ENCODE results near the gene KRT26.

KRT26 gene

DNA sequence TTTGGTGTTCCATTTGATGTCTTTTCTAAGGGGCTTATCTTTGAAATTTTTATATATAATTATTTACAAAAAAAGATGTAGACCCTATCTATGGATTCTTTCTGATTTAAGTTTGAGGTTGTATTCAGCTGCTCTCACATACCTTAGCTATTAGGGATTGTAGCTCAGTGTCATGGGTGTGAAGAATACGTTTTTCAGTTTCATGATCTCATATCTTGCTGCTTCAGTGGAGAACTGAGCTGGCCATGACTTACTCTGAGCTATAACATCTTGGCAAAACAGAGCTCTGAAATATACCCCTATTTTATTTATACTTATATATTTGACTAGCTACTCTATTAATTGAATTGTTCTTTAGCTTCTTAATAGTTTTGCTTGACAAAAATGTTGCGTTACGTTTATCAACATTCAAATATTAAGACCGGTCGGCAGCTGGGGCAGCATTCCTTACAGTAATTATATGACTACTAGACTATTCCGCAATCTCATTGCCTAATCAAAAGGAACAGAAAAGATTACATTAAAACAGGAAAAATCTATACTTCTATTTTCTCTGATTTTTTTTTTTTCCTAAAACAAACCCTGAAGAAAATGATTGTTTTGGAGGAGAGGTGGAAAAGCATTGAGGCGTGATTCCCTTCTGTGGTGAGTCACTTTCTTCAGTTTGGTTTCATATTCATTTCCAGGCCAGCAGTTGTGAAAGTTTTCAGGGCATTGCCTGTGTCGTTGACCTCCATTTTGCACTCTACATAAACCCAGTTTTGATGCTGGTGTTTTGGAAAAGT lies 44.4 kb downstream of the KRT26 start:
- no peak for DNase-seq (ENCODE audit: low read depth)

DNA sequence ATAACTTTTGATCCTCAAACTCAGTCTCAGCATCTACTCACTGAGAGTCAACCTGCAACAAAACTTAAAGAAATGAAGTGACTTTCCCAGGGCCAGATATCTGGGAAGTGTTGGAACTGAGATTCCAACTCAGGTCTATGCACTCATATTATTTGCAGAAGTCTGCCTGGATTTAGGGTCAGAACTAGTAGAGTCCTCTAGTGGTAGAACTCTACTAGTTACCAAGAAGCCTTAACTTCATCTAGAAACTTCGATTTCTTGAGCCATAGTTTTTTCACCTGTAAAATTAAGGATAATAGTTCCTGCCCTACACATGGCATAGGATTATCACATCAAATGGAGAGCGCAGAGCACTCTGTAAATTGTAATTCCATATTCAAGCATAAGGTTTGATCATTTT lies 45.1 kb downstream of the KRT26 start:
- DNase-seq (ENCODE audit: low read depth): no peak

DNA sequence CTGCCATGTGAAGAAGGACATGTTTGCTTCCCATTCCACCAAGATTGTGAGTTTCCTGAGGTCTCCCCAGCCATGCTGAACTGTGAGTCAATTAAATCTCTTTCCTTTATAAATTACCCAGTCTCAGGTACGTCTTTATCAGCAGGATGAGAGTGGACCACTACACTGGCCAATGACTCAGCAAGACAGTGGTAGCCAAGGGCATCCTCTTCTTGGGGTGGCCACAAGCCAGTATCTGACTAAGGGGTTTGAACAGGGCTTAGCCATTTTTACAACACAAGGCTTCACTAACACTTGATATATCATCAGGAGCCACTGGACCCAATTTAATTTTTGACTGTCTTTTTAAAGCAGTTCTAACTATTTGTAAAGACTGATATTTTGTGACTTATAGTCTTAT lies 47.3 kb downstream of the KRT26 start:
- DNase-seq (ENCODE audit: low read depth): no peak

DNA sequence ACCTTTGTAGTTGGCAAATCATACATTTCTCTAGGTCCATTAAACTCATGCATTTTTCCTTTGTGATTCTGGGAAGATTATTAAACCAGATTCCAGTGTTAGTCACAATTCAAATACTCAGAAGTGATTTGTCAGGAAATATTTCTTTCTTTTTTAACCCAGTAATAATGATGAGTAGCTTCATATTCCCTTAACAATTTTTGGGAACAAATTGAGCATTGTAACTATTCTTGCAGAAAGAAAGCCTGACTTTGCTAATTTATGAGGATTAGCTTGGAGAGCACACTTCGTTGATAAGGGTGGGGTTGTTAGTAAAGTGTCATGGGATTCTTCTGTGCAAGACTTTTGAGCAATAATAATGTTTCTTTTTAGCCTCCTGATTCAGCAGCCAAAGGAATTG lies 49.8 kb downstream of the KRT26 start:
- no peak for DNase-seq (ENCODE audit: low read depth)

DNA sequence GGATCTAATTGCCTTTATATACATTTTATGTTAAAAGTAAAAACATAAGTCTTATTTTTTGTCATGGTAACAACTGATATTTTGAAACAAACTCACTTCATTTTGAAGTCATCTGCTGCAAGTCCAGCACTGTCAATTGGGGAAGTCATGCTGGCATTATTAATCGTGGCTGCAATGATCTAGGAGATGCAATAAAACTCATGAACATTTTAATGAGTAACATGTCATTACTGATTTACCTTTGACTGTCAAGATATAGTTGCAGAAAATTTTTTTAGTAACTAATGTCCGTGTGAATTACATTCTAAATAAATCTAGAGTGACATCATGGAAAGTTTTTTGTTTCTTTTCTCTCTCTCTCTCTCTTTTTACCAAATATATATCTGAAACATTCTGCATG lies 51.1 kb downstream of the KRT26 start:
- no peak for DNase-seq (ENCODE audit: low read depth)

DNA sequence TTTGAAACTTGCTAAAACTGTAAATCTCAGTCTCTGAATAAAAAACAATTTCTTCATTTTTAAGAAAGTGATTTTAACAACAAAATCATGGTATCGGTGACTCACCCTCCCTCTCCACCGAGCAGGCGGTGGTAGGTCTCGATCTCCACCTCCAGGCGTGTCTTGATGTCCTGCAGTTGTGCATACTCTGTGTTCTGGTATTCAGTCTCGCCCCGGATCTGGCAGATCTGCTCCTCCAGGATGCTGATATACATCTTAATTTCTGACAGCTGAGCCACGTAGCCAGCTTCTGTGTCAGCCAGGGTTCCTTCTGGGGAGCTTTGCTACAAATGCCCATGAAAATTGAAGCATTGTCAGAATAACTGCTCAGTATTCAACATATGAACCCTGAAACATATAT lies 53.1 kb downstream of the KRT26 start:
- DNase-seq (ENCODE audit: low read depth): no peak

DNA sequence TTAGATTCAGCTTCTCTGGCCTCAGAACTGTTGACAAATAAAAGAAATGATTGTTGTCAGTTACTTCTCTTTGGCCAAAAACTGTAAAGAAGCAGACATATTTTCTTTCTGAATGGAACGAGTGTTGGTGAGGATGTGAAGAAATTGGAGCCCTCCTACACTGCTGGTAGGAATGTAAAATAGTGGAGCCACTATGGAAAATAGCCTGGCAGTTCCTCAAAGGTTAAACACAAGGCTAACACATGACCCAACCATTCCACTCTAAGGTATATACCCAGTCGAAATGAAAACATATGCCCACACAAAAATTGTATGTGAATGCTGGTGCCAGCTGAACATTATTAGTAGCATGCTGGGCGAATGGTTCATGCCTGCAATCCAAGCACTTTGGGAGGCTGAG lies 54.2 kb downstream of the KRT26 start:
- no peak for DNase-seq (ENCODE audit: low read depth)

Data from T follicular helper cell (primary cell).